AG08395 (cell line): Measurements from ENCODE around the gene DNAJB13.
A peak's percentile ranks its signal among the peaks of the same experiment; 100 is the strongest.

Experiments
- DNase-seq: peaks from one replicate; pipeline ENCODE4 v3.0.0; 2012; ENCODE audit warnings: mixed read lengths, low spot score

DNAJB13 gene

GRCh38 chr11:73951797-73952196 is 971 bp downstream of the DNAJB13 start:
- no peak for DNase-seq

DNA sequence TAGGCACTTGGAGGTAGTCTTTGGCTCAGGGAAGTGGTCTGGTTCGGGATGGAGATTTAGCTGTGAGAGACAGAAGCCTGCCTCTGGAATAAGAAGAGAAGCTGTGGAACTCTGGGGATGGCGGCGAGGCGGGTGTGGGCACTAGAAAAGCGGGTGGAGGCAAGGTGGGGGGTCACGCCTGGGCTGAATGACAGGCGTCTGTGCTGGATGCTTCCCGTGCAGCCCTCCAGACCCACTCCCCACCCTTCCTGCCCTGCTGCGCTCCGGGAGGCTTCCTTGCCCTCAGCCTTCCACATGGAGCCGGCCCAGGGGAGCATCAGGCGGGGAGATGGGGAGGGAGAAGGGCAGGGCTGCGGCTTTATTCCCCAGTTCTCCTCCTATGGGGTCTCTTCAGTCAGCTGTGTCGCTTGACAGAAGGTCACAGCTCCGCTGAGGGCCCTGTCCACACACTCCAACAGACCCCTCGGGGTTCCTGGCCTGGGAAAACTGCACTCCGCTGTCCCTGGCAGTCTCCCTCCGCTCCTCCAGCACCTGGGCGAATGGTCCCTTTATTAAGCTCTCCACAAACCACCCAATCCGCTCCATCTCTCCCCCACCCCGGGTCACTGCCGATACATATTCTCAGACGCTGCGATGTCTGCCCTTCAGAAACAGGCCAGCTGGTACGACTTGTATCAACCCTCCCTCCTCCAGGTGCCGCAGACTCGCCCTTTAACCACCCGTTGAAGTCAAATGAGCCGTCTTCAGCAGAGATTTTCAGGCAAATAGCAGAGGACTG is 6.2 kb downstream of the DNAJB13 start:
- no peak for DNase-seq

DNA sequence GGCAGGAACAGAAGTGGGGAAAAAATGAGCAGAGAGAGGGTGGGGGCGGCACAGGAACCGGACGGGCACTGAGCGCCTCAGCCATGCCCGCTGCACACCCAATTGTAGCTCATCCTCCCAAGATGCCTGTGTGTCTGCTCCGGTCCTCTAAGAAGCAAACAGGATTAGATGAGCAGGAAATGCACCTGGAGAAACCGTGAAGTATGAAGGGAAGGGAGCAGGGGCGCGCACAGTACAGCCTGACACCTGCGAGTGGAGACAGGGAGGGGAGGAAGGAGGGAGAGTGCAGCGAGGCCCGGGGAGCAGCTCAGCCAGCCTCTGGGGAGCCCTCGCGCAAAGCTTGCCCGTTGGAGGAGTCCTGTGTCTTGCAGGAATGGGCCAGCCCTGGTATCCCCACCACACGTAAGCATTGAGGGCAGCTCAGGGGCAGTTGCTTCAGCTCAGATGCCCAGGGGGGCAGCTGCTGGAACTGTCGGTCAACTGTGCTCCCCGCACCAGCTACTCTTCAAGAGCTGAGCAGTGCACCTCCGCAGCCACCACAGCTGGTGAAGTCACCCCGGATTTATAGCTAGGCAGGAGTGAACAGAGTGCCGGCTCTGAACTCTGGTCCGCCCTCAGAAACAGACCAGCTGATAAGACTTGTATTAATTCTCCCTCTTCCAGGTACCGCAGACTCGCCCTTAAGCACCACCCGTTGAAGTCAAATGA is 7.0 kb downstream of the DNAJB13 start:
- no peak for DNase-seq

DNA sequence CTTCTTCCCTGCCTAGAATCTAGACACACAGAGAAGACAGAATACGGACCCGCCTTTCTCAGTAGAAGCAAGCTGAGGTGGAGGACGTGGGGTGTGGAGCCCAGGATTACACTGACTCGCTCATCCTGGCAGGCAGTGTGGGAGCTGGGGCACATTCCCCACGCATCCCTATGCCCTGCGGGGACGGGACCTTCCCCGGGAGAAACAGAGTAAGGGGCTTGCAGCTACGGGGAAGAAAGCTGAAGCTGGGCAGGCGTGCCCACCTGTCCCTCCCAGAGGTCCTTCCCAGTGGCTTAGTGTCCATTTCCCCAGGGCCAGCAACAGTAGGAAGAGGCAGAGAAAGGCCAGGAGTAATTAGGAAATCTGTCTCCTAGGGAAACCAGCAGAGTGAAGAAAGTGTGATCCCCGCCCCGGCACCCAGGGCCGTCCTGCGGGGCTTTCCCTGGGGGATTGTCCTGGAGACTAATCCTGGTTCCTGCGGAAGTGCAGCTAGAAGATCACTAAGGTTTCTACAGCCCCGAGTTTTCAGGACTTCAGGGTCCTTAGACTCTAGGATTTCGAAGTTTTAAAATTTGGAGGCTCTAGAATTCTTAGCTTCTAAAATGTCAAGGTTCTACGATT is 7.8 kb downstream of the DNAJB13 start:
- no peak for DNase-seq

DNA sequence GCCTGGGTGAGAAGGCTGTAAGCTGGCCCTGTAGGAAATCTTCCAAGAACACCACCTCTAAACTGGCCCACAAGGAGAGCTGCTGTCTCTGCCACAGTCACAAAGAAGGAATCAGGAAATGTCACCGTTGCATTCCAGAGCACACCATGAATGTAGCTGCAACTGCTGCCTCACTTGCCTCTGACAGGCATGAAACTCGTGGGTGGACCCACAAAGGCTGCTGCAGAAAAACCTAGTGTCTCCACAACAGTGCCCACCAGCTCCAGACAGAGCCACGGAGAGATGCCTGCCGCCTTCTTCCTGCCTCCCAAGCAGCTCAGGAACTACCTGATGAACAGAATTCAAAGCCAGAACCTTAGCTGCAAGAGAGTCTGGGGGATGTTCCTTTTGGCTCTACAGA is 10.5 kb downstream of the DNAJB13 start:
- peak; percentile 62 for DNase-seq

- DNase-seq: no peak
Observed at GRCh38 chr11:73962101-73962705, 11.4 kb downstream of the DNAJB13 start.

GRCh38 chr11:73963861-73964260 is 13.0 kb downstream of the DNAJB13 start:
- DNase-seq: no peak

GRCh38 chr11:73965076-73965763 is 14.4 kb downstream of the DNAJB13 start:
- DNase-seq: peak; percentile 31

DNA sequence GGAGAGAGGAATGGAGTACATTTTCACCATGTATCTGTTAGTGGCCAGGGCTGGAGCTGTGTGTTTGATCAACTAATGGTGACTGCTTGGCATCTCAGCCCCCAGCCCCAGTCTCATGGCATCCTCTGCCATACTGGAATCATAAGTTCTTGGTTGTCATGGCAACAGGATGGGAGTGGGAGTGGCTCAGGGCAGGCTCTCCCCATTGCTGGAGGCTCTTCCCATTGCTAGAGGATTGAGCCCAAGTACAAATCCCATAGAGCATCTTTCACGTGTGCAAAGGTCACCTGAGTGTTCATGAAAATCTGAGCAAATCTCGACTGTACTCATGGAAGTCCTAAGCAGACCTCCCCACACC is 14.9 kb downstream of the DNAJB13 start:
- DNase-seq: no peak

- DNase-seq: no peak
Observed at GRCh38 chr11:73968356-73968966, 17.6 kb downstream of the DNAJB13 start.

DNA sequence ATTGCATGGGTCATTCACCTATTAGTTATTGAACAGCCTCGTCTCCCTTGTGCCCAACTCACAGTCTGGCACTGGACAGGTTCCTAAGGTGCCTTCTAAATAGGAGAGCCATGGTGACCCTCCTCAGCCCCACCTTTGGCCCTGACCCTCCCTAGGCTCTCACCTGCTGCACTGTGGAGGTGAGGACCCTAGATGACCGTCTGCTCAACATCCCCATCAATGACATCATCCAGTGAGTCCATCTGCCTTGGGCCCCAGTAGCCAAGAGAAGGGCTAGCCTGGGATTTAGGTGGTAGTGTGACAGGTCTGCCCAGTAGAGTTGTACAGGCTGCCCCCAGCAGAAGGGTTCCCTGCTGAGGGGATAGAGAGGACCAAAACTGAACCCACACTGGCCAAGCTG is 18.3 kb downstream of the DNAJB13 start:
- DNase-seq: no peak

DNA sequence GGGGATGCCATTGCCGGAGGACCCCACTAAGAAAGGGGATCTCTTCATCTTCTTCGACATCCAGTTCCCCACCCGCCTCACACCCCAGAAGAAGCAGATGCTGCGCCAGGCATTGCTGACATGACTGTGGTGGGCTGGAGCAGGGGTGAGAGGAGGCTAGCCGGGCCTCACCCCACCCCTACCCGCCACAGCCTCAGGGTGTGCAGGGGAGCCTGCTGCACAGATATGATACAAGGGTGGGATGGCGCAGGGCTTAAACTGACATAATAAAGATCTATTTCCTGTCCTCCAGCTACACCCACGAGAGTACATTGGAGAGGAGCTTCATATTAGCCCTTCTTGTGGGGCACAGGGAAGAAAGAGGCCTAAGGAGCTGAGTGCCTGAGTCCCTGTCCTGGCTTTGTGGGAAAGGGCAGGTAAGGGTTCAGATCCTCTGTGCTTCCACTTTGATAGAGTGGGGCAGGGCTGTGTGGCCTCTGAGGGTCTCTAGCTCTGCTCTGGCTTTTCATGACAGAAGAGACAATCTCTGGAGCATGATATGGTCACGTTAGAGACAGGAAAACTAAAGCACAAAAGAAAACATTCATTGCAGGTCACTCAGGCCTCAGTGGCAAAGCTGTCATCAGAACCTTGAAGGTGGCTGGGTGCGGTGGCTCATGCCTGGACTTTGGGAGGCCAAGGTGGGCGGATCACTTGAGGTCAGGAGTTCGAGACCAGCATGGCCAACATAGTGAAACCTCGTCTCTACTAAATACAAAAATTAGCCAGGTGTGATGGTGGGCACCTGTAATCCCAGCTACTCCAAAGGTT is 19.4 kb downstream of the DNAJB13 start:
- DNase-seq: no peak

GRCh38 chr11:73971175-73971719 is 20.4 kb downstream of the DNAJB13 start:
- no peak for DNase-seq

- DNase-seq: no peak
Observed at GRCh38 chr11:73972187-73972586, 21.4 kb downstream of the DNAJB13 start.

GRCh38 chr11:73972620-73973449 is 22.0 kb downstream of the DNAJB13 start:
- DNase-seq: no peak

DNA sequence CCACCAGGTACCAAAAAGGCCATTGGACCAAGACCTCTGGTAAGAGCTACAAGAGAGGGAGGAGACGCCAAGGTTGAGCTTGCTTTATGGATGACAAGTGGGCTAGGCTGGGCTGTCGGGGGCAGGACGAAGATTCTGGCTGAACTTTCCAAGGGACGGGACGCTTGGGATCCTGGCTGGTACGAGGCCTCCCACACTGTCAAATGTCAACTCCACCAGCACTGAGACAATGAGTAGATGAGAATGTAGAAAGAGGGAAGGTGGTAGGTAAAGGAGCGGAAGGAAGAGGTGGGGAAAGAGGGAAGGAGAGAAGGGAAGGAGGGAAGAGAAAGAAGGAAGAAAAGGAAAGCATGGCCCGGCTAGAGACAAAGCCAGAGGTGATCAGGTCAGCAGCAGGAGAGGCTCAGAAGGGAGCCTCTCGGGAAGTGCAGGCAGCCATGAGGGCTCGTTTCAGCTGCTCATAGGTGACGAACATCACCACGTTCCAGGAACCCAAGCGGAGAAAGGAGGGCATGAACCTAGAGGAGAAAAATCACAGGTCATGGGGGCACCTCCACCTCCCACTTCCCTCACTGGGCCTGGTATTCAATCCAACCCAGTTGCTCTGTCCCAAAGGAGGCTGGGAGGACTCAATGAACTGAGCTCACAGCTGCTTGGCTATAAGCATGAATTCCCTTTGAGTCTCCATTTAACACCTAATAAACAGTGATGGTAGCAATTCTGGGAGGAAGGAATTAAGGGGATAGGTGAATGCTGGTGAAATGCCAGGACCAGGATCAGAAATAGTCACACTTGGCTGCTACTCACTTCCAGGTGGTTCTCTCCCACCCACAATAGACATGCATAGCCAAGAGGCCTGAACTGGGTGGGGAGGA is 24.0 kb downstream of the DNAJB13 start:
- DNase-seq: no peak

GRCh38 chr11:73975479-73975757 is 24.6 kb downstream of the DNAJB13 start:
- DNase-seq: no peak

GRCh38 chr11:73976451-73977151 is 25.8 kb downstream of the DNAJB13 start:
- DNase-seq: no peak
